HG02884 (cell line): ENCODE data around the gene SNRPD3.
"Not testable (repeated sequence)": the region's sequence is repeated elsewhere in the genome, so short reads cannot be mapped to it uniquely, and the experiment has no call there.

Experiments used
- ATAC-seq: cut with Tn5 transposase; IDR thresholded peaks from one replicate; pipeline ENCODE4 v1.9.1; 2021; ENCODE audit warnings: mild to moderate bottlenecking, moderate library complexity; ENCODE audit not compliant: unreplicated experiment

The SNRPD3 gene

DNA sequence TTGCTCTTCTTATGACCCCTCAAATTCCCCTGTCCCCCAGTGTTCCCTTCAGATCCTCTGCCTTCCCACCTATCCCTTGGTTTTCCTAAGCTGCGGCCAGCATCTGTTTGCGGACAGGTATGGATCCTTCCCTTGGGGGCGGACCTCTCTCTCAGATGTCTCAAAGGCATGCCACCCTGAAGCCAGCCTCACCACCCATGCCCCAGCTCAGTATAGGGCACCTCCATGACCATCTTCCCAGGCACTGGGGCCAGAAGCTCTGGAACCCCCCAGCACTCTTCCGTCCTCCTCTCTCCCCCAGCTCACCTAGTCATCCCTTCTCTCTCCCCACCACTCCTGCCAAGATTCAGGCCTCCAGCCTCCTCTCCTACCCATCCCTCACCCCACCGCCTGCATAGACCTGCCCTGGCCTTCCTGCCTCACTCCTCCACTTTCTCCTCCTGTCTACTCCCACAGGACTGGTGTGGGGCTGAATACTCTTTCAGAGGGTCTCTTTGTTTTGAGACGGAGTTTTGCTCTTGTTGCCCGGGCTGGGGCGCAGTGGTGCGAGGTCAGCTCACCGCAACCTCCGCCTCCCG is 34.9 kb downstream of the SNRPD3 start:
- no peak for ATAC-seq

DNA sequence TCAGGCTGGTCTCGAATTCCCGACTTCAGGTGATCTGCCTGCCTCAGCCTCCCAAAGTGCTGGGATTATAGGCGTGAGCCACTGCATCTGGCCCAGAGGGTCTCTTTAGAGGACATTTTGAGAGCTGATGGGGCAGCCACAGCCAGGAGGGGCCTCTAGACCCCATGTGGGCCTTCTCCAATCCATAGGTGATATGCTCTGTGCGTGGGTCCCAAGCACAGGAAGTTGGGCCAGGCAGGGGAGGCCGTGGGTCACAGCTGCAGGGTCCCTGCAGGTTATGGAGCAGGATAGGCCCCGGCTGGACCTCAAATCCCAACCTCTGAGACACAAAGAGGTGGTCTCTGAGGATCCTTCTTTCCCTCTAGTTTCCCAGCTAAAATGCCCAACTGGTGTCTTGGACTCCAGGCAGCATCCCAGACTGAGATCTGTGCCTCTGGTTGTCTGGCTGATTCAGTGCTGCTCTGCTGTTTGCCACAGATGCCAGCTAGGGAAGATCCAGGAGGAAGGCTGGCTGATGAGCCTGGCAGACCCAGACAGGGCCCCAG is 35.6 kb downstream of the SNRPD3 start:
- ATAC-seq, result no peak

DNA sequence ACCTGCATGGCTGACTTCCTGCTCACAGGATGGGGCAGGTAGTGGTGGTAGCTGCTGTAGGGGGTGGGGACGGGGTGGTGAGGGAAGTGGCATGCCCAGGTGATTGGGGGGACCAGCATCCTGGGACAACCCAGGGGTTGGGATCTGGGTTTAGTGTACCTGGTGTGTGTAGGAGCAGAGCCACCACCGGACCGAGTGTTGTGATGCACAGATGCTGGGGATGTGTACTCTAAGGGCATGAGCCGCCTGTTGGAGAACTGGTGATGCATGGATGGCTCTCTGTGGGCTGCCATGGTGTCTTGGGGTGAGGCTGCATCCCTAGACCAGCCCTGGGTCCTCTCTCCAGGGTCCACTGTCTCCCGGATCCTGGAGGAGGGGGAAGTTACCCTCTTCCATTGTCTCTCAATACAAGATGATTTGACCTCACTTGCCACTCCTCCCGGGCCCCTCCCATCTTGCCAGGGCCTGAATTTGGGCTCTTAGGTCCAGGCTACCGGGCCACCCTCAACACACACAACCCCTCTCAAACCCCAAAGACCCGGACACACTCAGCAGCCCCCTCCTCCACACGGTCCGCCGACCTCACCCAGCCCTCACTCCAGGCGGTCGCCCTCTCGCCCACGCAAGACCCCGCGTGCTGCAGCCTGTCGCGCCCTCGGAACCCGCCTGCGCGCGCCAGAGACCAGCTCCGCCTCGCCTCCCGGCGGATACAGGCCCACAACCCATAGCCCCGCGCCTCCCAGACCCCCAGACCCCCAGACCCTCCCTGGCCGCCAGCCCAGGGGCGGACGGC is 36.5 kb downstream of the SNRPD3 start:
- ATAC-seq, result no peak

DNA sequence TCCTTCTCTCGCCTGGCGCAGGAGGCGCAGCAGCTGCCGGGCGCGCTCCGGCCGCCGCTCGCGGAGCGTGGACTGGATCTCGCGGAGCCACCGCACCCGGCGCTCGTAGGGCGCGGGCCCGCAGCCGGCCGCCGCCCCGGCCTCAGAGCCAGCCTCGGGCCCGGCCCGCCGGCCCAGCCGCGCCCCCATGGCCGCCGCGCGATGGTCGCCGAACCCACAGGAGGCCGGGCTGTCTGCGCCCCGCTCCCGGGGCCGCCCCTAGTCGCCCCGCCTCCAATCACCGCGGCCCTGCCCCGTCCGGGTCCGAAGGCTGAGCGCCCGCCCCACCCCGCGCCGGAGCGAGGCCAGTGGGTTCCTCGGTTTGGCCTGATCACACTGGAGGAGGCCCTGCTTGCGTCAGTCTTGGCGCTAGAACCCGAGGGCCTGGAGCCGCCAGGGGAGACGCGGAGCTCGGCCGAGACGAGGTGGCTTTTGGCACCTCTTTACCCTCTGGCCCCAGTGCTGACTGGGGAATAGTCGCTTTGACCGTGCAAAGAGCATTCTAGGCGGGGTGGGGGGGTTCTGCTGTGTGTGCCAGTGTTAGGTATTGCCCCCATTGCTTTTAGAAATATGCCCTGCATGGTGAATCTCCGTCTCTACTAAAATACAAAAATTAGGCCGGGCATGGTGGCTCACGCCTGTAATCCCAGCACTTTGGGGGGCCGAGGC is 37.2 kb downstream of the SNRPD3 start, which contains the start of gene LRRC75B:
LRRC75B (minus strand) TSS at position 223 of the 708 bp plus-strand sequence; CDS start at position 189, 34 bp downstream.
- ATAC-seq, result peak; percentile 74

DNA sequence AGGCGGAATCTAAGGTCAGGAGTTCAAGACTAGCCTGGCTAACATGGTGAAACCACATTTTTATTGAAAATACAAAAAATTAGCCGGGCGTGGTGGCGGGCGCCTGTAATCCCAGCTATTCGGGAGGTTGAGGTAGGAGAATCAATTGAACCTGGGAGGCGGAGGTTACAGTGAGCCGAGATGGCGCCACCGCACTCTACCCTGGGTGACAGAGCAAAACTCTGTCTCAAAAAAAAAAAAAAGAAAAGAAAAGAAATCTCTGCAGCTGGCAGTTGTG is 37.7 kb downstream of the SNRPD3 start:
- ATAC-seq, result not testable (repeated sequence)

DNA sequence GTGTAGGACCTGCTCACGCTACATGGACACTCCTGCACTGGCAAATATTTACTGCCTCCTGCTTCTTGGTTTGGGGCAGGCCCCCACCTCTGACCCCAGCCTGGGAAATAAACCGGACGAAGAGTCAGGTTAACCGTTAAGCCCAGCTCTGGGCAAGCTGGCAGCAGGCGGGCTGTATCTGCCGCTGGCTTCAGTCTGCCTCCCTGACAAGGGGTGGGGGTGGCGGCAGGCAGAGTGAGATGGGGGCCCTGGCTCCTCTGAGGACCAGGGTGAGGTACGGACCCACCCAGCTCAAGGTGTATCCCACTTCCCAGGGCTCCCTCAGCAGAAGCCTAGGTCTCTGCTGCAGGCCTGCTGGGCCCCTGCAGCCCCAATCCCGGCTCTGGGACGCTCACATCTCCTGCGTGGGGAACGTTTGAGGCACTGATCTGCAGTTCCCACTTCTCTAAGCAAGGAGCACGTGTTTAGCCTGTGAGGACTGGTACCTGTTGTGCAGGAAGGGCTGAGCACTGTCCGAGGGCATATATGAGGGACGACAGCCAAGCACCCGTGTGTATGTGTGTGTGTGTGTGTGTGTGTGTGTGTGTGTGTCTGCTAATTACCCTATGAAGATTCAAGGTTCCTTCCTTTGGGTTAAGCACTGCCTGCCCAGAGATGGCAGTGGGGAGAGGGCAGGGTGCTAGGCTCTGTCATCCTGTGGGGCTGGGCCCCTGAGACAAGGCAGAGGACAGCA is 38.2 kb downstream of the SNRPD3 start:
- no peak for ATAC-seq

DNA sequence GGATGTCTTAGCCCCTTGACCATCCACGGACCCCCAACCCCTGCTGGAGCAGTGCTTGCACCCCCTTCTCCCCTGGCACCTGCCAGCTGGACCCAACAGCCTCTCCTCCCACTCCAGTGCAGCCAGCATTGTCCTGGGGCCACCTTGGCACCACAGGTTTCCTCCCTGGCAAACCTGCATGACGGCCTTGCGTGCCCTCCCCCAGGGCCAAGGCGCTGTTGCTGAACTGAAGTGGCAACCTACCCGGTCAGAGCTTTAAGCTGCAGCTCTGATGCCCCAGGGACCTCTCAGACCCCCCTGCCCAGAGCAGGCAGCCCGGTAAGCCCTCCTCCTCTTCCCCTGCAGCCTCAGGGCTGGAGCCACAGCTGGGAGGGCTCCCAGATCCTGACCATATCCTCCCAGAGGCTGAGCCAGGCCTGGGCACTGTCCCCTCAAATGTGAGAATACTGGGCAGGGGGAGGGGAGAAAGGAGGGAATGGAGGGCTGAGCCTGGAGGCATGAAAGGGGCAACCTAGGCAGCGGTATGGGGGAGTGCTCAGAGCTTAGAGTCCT is 38.8 kb downstream of the SNRPD3 start:
- ATAC-seq, result no peak

DNA sequence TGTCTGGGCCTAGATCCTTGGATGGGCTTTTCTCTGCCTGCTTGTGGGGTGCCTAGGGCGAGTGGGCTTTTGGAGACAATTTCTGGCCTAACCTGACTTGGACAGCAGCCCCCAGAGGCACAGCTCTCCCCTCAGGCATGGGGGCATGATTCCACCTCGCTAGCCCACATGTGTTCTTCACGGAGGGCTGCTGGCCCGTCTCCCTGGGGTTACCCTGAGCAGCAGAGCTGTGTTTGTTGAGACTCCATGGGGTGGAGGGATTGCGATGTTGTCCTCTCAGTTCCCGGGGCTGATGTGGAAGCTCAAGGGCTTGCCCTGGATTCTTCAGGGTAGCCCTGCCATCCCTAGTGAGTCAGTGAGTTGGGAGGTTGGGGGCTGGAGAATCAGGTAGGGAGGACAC is 39.4 kb downstream of the SNRPD3 start:
- no peak for ATAC-seq

DNA sequence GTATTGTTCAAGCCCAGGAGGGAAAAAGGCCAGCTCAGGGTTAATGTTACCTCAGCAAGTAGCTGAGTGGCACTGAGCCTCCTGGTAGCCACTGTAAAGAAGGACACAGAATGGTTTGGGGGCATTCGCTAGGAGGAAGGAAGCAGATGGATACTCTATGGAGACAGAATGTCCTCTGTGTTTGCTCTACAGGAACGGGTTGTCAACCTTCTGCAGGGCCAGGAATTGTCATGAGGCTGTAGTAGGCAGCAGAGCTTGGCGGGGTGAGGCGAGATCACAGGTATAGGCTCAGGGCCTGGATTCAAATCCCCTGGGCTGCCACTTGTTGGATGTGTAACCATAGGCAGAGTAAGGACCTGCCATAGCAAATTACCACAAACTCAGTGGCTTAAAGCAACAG is 40.1 kb downstream of the SNRPD3 start:
- ATAC-seq, result no peak

DNA sequence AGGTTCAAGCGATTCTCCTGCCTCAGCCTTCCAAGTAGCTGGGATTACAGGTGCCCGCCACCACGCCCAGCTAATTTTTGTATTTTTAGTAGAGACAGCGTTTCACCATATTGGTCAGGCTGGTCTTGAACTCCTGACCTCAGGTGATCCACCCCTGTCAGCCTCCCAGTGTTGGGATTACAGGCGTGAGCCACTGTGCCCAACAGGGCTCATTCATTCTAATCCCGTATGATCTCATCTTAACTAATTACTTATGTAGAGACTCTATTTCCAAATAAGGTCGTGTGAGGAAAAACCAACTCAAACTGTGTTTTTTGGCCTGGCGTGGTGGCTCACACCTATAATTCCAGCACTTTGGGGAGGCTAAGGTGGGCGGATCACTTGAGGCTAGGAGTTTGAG is 41.3 kb downstream of the SNRPD3 start:
- not testable (repeated sequence) for ATAC-seq

DNA sequence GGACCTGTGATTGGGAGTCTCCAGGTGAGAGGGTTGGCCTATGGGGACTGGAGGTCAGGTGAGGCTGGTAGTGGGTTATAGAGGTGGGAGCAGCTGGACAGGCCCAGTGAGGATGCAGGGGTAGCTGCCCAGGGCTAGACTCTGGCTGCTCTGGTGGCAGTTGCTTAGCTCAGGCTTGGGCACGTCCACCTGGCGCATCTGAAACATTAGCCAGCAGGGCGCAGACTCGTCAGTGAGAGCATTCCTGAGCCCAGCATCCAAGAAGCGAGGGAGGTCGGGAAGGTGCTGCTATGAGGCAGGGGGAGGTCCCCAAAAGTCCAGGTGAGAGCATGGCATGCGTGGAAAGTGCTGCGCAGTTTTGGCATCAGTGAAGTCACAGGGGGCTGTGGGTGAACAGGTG is 43.7 kb downstream of the SNRPD3 start:
- no peak for ATAC-seq

DNA sequence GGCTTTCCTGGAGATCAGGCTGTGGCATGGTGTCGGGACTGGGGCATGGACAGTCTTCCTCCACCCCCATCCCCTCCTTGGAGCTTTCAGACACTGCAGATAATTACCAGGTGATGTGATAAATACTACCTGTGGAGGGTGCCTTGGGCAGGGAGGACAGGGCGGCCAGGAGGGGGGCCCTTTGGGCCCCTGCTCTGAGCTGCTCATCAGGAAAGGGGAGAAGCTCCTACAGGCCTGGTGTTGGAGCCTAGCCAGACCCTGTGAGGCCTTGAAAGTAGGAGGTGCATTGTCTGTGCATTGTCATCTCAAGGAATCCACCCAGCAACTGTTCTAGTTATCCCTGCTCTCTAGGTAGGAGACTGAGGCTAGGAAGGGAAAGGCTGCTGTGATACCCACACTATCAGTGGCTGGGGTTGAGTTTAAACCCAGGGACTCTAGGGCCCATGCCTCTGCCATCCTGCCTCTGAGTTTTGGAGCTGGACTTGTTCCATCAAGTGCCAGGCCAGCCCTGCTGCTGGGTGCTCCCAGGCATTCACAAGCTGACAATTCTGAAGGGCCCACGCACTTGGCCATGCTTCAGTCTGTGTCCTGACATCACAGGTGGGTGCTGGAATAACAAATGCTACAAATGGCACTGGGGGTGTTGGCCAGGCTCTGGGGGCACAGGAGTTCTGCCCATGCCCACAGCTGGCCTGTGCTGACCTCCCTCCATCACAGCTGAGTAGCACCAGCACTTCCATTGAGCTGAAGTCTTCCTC is 44.3 kb downstream of the SNRPD3 start:
- not testable (repeated sequence) for ATAC-seq

DNA sequence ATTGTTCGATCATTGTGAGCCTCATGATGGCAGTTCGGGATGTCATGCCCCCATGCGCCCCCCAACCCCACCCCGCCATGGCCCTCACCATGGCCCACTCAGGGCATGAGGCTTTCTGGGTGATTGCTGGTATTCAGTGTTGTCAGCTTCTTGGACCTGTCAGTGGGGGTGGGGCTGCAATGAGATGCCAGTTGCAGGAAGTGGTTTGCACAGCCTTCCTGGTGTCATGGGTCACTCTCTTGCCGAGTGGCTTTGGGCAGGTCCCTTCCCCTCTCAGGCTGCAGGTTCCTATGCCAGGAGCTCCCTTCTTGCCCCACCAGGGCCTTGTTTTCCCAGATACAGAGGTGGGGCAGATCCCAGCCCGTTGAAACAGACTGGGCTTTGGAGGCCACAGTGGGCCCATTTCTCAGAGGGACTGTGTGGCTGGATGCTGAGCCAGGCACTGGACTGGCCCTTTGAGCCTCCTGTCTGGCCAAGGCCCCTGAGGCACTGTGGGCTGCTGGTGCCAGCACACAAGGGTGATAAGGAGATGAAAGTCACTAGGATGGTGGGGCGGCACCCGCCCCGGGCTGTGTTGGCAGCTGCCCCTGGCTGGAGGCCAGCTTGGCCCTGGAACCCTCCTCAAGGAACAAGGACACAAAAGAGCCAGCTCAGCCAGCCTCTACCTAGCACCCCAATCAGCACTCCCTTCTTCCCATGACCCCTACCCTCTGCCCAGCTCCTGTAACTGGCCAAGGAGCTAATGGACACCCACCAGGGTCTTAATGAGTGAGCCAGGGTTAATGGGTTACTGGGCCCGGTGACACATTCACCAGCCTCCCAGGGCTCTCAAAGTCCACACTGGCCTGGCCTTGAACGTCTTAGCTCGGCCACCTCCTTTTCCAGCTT is 45.7 kb downstream of the SNRPD3 start:
- ATAC-seq, result no peak

DNA sequence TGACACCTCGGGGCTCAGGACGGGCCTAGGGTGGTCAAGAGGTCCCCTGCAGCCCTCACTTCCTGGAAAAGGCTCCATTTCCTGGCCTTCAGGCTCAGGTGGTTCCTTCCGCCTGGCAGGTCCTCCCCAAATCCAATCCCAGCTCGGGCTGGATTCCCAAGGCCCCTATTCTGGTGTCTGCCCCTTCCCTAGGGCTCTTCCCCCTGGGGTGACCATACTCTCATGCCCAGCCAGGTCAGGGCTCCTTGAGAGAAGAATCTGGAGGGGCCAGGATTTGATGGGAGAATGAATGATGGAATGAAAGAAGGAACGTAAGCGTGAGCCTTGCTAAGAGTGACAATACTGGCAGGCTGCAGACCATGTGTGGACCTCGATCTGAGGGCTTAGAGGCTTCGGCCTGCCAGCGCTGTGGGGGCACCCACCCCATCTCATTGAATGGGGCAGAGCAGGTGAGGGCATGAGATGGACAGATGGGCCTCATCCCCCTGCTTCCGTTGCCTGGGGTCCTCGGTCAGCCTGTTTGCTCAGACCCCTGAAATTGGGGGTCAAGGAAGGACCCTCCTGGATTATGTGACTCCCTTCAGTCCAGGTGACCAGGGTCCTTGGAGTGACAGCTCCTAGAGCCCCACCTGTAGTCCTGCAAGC is 46.4 kb downstream of the SNRPD3 start:
- not testable (repeated sequence) for ATAC-seq

DNA sequence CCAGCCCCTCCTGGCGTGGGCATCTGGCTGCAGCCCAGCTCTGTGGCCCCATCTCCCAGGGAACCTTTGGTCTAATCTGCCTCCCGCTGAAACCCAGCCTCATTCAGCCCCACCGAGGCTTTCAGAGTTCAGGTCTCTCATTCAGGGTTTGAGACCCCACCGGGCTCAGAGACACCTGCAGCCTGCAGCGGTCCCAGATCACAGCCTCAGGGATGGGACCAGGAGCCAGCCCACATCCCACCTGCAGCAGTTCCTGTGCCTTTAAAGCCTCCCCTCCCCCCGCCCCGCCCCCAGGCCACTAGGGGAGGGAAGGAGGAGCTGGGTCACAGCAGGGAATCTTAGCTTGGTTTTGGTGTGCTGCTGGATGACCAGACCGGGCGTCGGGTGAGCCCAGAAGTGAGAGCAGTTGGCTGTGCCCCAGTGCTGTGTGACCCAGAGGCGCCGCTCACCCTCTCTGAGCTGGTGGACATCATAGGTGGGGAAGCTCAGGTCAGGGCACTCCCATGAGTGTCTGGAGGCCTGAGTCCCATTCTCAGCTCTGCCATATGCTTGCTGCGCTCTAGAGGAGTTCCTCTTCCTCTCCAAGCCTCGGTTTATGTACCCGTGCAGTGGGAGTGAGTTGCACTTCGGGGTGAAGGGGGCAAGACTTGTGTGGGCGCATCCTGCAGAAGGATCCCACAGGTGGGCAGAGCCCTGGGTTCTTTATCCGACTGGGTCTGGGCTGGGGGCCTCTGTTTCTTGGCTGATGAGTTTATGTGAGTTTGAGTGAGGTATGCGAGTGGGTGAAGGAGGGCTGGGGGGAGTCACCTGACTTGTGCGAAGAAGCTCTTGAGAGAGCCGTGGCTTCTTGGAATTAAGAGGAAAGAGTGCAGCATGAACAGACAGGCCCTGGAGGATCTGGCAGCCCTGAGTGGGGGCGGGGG is 47.3 kb downstream of the SNRPD3 start, which contains the start of gene GGT1:
GGT1 (plus strand) TSS at position 347 of the 923 bp plus-strand sequence. CDS start 7,889 bp downstream, outside the sequence.
- ATAC-seq, result not testable (repeated sequence)

DNA sequence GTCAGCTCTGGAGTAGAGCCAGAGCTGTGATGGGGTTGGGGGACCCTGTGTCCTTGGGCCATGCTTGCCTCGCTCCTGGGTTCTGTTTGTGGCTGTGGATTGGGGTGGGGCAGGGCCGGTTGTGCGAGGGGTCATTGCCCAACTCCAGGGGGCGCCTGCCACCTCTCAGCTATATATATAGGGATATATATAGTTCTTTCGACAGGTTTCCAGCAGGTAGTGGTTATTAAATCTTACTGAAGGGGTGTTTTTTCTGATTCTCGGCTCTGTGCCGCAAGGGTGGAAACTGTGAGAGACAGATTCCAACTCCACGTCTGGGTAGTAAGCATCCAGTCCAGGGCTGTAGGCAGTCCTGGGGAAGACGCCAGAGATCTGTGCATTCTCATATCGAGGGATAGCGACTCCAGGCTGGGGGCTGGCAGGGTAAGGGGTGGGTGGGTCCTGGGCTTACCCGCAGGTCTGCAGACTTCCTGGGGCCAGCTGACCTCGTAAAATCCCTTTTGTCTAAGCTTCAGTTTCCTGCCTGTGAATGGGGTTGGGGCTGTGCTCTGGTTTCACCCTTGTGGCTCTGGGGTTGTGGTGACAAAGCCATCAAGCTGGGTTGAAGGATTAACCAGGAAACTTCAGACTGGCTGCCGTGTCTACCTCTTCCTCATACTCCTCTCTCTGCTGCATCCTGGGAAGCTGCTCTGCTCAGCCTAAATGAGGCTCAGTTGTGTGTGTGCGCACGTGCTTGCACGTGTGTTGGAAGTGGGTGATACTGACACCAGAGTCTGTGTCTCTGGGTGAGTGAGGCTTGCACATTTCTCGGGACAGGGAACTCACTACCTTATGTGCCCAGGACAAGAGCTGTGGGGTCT is 48.2 kb downstream of the SNRPD3 start:
- not testable (repeated sequence) for ATAC-seq
